Panc1 (cell line): ENCODE data around the gene DOK6. TPM values are rescaled to one million over a fixed set of nuclear protein-coding genes. Genes with fewer than 3 reads are reported as not detected.

Experiments
- ATAC-seq: fragments of 200-7000 bp; cut with Tn5 transposase; 2 replicates; pipeline ENCODE4 v1.9.1; 2020; ENCODE audit warnings: mild to moderate bottlenecking, moderate library complexity
- BruUV-seq: library from RNA; stranded (reverse); fragments of 400-500 nt; replicated peaks from 2 replicates; lab custom pipeline; 2021; lab: Mats Ljungman, UMichigan
- CTCF ChIA-PET: fragments of 300-600 bp; sonication (Branson Sonifier 250); formaldehyde crosslinking; loops from one replicate; lab custom pipeline; 2022; ENCODE audit warnings: antibody characterized with exemption; lab: Charles Lee
- POLR2A ChIA-PET: fragments of 300-600 bp; sonication (Branson Sonifier 250); formaldehyde crosslinking; loops from one replicate; lab custom pipeline; 2022; ENCODE audit warnings: antibody characterized with exemption; lab: Charles Lee
- DNase-seq: peaks from one replicate; pipeline ENCODE4 v3.0.0-alpha.2; 2010; ENCODE audit warnings: low read depth, low spot score
- H3K27ac ChIP-seq: 2 replicates; pipeline ENCODE4 v1.5.1; 2011; ENCODE audit warnings: mild to moderate bottlenecking, low read length, inconsistent platforms
- H3K27me3 ChIP-seq: fragments of 200-500 bp; sonication (Bioruptor generic); 2 replicates; pipeline ENCODE4 v1.6.0; 2014; ENCODE audit warnings: low read length, inconsistent platforms; ENCODE audit not compliant: control insufficient read depth, insufficient read depth
- H3K36me3 ChIP-seq: fragments of 200-500 bp; sonication (Bioruptor generic); 2 replicates; pipeline ENCODE4 v1.5.1; 2014; ENCODE audit warnings: inconsistent platforms, mild to moderate bottlenecking, low read length, moderate library complexity; ENCODE audit not compliant: control insufficient read depth, insufficient read depth
- H3K4me1 ChIP-seq: 2 replicates; pipeline ENCODE4 v1.5.1; 2011; ENCODE audit warnings: inconsistent platforms, mild to moderate bottlenecking, low read length, moderate library complexity; ENCODE audit not compliant: control insufficient read depth, insufficient read depth
- H3K4me3 ChIP-seq, 2 experiments: 2 replicates each; pipeline ENCODE4 v1.5.1; 2011 to 2012; ENCODE audit warnings: low read depth in 2 of 2, low read length in 2 of 2, mild to moderate bottlenecking in 2 of 2, inconsistent platforms in 1 of 2, moderate library complexity in 1 of 2
- H3K9me3 ChIP-seq: fragments of 200-500 bp; sonication (Bioruptor generic); 2 replicates; pipeline ENCODE4 v1.5.1; 2014; ENCODE audit warnings: low read depth, mild to moderate bottlenecking, inconsistent platforms, low read length, moderate library complexity; ENCODE audit not compliant: control insufficient read depth, insufficient read depth
- POLR2AphosphoS5 ChIP-seq: IDR thresholded peaks from 2 replicates; pipeline ENCODE4 v1.6.1; 2012; ENCODE audit warnings: mild to moderate bottlenecking, low read depth, low read length, moderate library complexity
- SIN3A ChIP-seq: IDR thresholded peaks from 2 replicates; pipeline ENCODE4 v1.6.1; 2012; ENCODE audit warnings: low read depth, mild to moderate bottlenecking, low read length, moderate library complexity, borderline replicate concordance; ENCODE audit not compliant: insufficient read depth
- TCF7L2 ChIP-seq: IDR thresholded peaks from 2 replicates; pipeline ENCODE4 v1.6.1; 2011; ENCODE audit warnings: mild to moderate bottlenecking, low read depth, low read length, inconsistent platforms
- in situ Hi-C: cut with HindIII; loops from 2 replicates; pipeline ENCODE4 v1.10.0; 2016; ENCODE audit warnings: low sequenced_read_pairs, low pct_unique_long_range_greater_than_20kb
- intact Hi-C: fragments of 100-400 bp; cut with micrococcal nuclease; formaldehyde crosslinking; loops from one replicate; pipeline ENCODE4 v1.10.0; 2022; ENCODE audit not compliant: unreplicated experiment
- total RNA-seq: library from RNA; stranded (reverse); gene quantifications from one replicate; pipeline ENCODE4 v1.2.1, GENCODE V29; 2021; ENCODE audit not compliant: unreplicated experiment
- TF ChIP-seq, protein P1 (sequence below): fragments of 450-650 bp; IDR thresholded peaks from 2 replicates; pipeline ENCODE4 v1.5.1; 2017; ENCODE audit warnings: mild to moderate bottlenecking
- TF ChIP-seq, protein P2 (sequence below), 2 experiments: IDR thresholded peaks; 2 replicates each; pipeline ENCODE4 v1.6.1; 2011 to 2012; ENCODE audit warnings: low read depth in 2 of 2, control low read depth in 1 of 2, low read length in 1 of 2, mild to moderate bottlenecking in 1 of 2, moderate library complexity in 1 of 2; ENCODE audit not compliant: insufficient read depth in 1 of 2

Gene DOK6
- total RNA-seq, 1 experiment from 2014 or later = not detected

- no peaks in the 10 kb centered on the region for H3K36me3 ChIP-seq
- intact Hi-C loops = no loop called here
Measured at GRCh38 chr18:69518989-69519388, 118.3 kb downstream of the DOK6 start.

GRCh38 chr18:69523582-69523981 is 122.9 kb downstream of the DOK6 start:
- TF ChIP-seq, protein P1, sequence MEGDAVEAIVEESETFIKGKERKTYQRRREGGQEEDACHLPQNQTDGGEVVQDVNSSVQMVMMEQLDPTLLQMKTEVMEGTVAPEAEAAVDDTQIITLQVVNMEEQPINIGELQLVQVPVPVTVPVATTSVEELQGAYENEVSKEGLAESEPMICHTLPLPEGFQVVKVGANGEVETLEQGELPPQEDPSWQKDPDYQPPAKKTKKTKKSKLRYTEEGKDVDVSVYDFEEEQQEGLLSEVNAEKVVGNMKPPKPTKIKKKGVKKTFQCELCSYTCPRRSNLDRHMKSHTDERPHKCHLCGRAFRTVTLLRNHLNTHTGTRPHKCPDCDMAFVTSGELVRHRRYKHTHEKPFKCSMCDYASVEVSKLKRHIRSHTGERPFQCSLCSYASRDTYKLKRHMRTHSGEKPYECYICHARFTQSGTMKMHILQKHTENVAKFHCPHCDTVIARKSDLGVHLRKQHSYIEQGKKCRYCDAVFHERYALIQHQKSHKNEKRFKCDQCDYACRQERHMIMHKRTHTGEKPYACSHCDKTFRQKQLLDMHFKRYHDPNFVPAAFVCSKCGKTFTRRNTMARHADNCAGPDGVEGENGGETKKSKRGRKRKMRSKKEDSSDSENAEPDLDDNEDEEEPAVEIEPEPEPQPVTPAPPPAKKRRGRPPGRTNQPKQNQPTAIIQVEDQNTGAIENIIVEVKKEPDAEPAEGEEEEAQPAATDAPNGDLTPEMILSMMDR = no peak
- no peak for TF ChIP-seq POLR2AphosphoS5
- no peak for TF ChIP-seq TCF7L2
- no peak for TF ChIP-seq SIN3A
- TF ChIP-seq, protein P2, sequence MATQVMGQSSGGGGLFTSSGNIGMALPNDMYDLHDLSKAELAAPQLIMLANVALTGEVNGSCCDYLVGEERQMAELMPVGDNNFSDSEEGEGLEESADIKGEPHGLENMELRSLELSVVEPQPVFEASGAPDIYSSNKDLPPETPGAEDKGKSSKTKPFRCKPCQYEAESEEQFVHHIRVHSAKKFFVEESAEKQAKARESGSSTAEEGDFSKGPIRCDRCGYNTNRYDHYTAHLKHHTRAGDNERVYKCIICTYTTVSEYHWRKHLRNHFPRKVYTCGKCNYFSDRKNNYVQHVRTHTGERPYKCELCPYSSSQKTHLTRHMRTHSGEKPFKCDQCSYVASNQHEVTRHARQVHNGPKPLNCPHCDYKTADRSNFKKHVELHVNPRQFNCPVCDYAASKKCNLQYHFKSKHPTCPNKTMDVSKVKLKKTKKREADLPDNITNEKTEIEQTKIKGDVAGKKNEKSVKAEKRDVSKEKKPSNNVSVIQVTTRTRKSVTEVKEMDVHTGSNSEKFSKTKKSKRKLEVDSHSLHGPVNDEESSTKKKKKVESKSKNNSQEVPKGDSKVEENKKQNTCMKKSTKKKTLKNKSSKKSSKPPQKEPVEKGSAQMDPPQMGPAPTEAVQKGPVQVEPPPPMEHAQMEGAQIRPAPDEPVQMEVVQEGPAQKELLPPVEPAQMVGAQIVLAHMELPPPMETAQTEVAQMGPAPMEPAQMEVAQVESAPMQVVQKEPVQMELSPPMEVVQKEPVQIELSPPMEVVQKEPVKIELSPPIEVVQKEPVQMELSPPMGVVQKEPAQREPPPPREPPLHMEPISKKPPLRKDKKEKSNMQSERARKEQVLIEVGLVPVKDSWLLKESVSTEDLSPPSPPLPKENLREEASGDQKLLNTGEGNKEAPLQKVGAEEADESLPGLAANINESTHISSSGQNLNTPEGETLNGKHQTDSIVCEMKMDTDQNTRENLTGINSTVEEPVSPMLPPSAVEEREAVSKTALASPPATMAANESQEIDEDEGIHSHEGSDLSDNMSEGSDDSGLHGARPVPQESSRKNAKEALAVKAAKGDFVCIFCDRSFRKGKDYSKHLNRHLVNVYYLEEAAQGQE (IDR thresholded peaks at IDR 0.05; ENCODE audit: insufficient read depth in 1 of 2, low read depth in 2 of 2, low read length in 1 of 2) = no peak

More at GRCh38 chr18:69518989-69519388, 118.3 kb downstream of the DOK6 start:
- H3K9me3 ChIP-seq = no peaks in the 10 kb centered on the region
- no peaks in the 10 kb centered on the region for H3K27me3 ChIP-seq
- ChIA-PET CTCF (no interaction called here), POLR2A (no interaction called here)
- ATAC-seq (no peak), DNase-seq (no peak)
- no peak overlapping the region for H3K4me3 ChIP-seq
- no peak overlapping the region for H3K27ac ChIP-seq
- no TSS peak for BruUV-seq
- in situ Hi-C loops = no loop called here
- TF ChIP-seq TCF7L2 = no peak
- no peak for TF ChIP-seq SIN3A
- TF ChIP-seq, protein P2 (IDR thresholded peaks at IDR 0.05; ENCODE audit: insufficient read depth in 1 of 2, low read depth in 2 of 2, low read length in 1 of 2) = no peak
- no peak for TF ChIP-seq POLR2AphosphoS5
- TF ChIP-seq, protein P1 = no peak
- no peaks in the 10 kb centered on the region for H3K4me1 ChIP-seq

More at GRCh38 chr18:69523582-69523981, 122.9 kb downstream of the DOK6 start:
- no TSS peak for BruUV-seq
- no peaks in the 10 kb centered on the region for H3K27me3 ChIP-seq
- no peaks in the 10 kb centered on the region for H3K9me3 ChIP-seq
- H3K27ac ChIP-seq = no peak overlapping the region
- in situ Hi-C loops (no loop called here), intact Hi-C loops (no loop called here)
- no peaks in the 10 kb centered on the region for H3K4me1 ChIP-seq
- no peak for DNase-seq
- CTCF ChIA-PET = no interaction called here
- H3K36me3 ChIP-seq = no peaks in the 10 kb centered on the region
- POLR2A ChIA-PET = no interaction called here
- ATAC-seq = no peak
- no peak overlapping the region for H3K4me3 ChIP-seq
